A549 (cell line): Measurements from ENCODE around the gene CLEC4F. TPM values are rescaled to one million over a fixed set of nuclear protein-coding genes. Genes with fewer than 3 reads are reported as not detected.

ENCODE experiments used
- ATAC-seq, 2 experiments: fragments of 200-7000 bp in 1 of 2; fragments of >200 bp in 1 of 2; cut with Nextera tagmentation in 1 of 2; cut with Tn5 transposase in 1 of 2; 3 replicates each; pipeline versions ENCODE4 v1.8.0 to v1.9.1; 2018 to 2020; ENCODE audit warnings: mild to moderate bottlenecking in 1 of 2, moderate library complexity in 1 of 2
- CTCF ChIA-PET: fragments of 300-600 bp; sonication (Branson Sonifier 250); formaldehyde crosslinking; extraction: SDS; loops from one replicate; lab custom pipeline; 2021; ENCODE audit warnings: antibody characterized with exemption, inconsistent platforms; lab: Yijun Ruan, JAX
- POLR2A ChIA-PET: fragments of 350-600 bp; formaldehyde crosslinking; extraction: SDS; loops from one replicate; lab custom pipeline; 2021; ENCODE audit warnings: antibody characterized with exemption, inconsistent platforms; lab: Yijun Ruan, JAX
- DNase-seq, 2 experiments: peaks; one replicate each; pipeline versions ENCODE4 v3.0.0 to v3.0.0-alpha.2; 2011 to 2016; ENCODE audit warnings: low read depth in 1 of 2, low spot score in 1 of 2
- FAIRE-seq: peaks from 2 replicates; lab custom pipeline; 2011; peaks lifted over from hg19 to GRCh38; lab: Jason Lieb, UNC
- H3K27ac ChIP-seq, 2 experiments: fragments of >200 bp; sonication (Bioruptor Twin); formaldehyde crosslinking; 3 replicates each; pipeline ENCODE4 v1.5.1; 2016 to 2017
- H3K4me1 ChIP-seq: fragments of >200 bp; sonication (Bioruptor Twin); formaldehyde crosslinking; 3 replicates; pipeline ENCODE4 v1.6.1; 2016
- H3K4me2 ChIP-seq: fragments of >200 bp; sonication (Bioruptor Twin); formaldehyde crosslinking; 3 replicates; pipeline ENCODE4 v1.6.1; 2016
- H3K4me3 ChIP-seq: fragments of >200 bp; sonication (Bioruptor Twin); formaldehyde crosslinking; 3 replicates; pipeline ENCODE4 v1.5.1; 2016
- H3K9me3 ChIP-seq: fragments of >200 bp; sonication (Bioruptor Twin); formaldehyde crosslinking; 3 replicates; pipeline ENCODE4 v1.6.1; 2016
- ATOH8 ChIP-seq: fragments of 250-450 bp; sonication (Bioruptor Pico); IDR thresholded peaks from 2 replicates; pipeline ENCODE4 v1.5.0; 2020; ENCODE audit warnings: low read depth, mild to moderate bottlenecking, moderate library complexity
- BHLHE40 ChIP-seq: IDR thresholded peaks from 2 replicates; pipeline ENCODE4 v1.6.1; 2012; ENCODE audit warnings: low read depth, low read length, inconsistent platforms
- CEBPB ChIP-seq, 2 experiments: fragments of >200 bp in 1 of 2; sonication (Bioruptor Twin) in 1 of 2; formaldehyde crosslinking in 1 of 2; IDR thresholded peaks; 2 replicates each; pipeline ENCODE4 v1.6.1; 2012 to 2016
- EHMT2 ChIP-seq: fragments of 200-600 bp; sonication (generic); IDR thresholded peaks from 2 replicates; pipeline ENCODE4 v1.6.1; 2016; ENCODE audit warnings: antibody characterized with exemption, low read depth, mild to moderate bottlenecking, moderate library complexity
- FOSB ChIP-seq: fragments of 250-450 bp; sonication (Bioruptor Pico); IDR thresholded peaks from 2 replicates; pipeline ENCODE4 v1.5.0; 2020; ENCODE audit warnings: mild to moderate bottlenecking, moderate library complexity
- FOXS1 ChIP-seq: fragments of 250-450 bp; sonication (Bioruptor Pico); IDR thresholded peaks from 2 replicates; pipeline ENCODE4 v1.5.0; 2020; ENCODE audit warnings: mild to moderate bottlenecking, moderate library complexity
- HEYL ChIP-seq: fragments of 250-450 bp; sonication (Bioruptor Pico); IDR thresholded peaks from 2 replicates; pipeline ENCODE4 v1.8.0; 2021; ENCODE audit warnings: mild to moderate bottlenecking, moderate library complexity
- HOXB13 ChIP-seq: fragments of 250-450 bp; sonication (Bioruptor Pico); IDR thresholded peaks from 2 replicates; pipeline ENCODE4 v1.5.0; 2020; ENCODE audit warnings: low read depth, mild to moderate bottlenecking, moderate library complexity
- JUN ChIP-seq, 2 experiments: fragments of >200 bp; sonication (Bioruptor Twin); formaldehyde crosslinking; IDR thresholded peaks; 2 replicates in 1 of 2; 3 replicates in 1 of 2; pipeline ENCODE4 v1.6.1; 2016 to 2017
- JUNB ChIP-seq: fragments of >200 bp; sonication (Bioruptor Twin); formaldehyde crosslinking; IDR thresholded peaks from 2 replicates; pipeline ENCODE4 v1.6.1; 2016
- MYC ChIP-seq: IDR thresholded peaks from 2 replicates; pipeline ENCODE4 v1.6.1; 2012; ENCODE audit warnings: mild to moderate bottlenecking, inconsistent platforms, low read length, improper control_type of control experiment, borderline replicate concordance
- NFE2L2 ChIP-seq: fragments of 150-350 bp; conservative IDR thresholded peaks from 2 replicates; pipeline ENCODE4 v1.6.1; 2014; ENCODE audit warnings: low read length
- NR3C1 ChIP-seq: fragments of >200 bp; sonication (Bioruptor Twin); formaldehyde crosslinking; IDR thresholded peaks from 3 replicates; pipeline ENCODE4 v1.6.1; 2017
- RCOR1 ChIP-seq: fragments of 150-350 bp; IDR thresholded peaks from 2 replicates; pipeline ENCODE4 v1.6.1; 2014; ENCODE audit warnings: antibody characterized with exemption, low read length, low read depth
- RFX5 ChIP-seq: fragments of 450-650 bp; IDR thresholded peaks from 2 replicates; pipeline ENCODE4 v1.7.1; 2014; ENCODE audit warnings: antibody characterized with exemption, mild to moderate bottlenecking, moderate library complexity
- SMC3 ChIP-seq: fragments of >200 bp; sonication (Bioruptor Twin); formaldehyde crosslinking; IDR thresholded peaks from 3 replicates; pipeline ENCODE4 v1.6.1; 2018; ENCODE audit warnings: inconsistent platforms
- SREBF2 ChIP-seq: fragments of 450-650 bp; IDR thresholded peaks from 2 replicates; pipeline ENCODE4 v1.6.1; 2014; ENCODE audit warnings: mild to moderate bottlenecking, moderate library complexity
- USF2 ChIP-seq: fragments of 450-650 bp; IDR thresholded peaks from 2 replicates; pipeline ENCODE4 v1.6.1; 2014; ENCODE audit warnings: antibody characterized with exemption
- ZFP36 ChIP-seq: fragments of 450-650 bp; IDR thresholded peaks from 2 replicates; pipeline ENCODE4 v1.6.1; 2014; ENCODE audit warnings: borderline replicate concordance; ENCODE audit not compliant: partially characterized antibody
- ZSCAN20 ChIP-seq: fragments of 250-450 bp; sonication (Bioruptor Pico); IDR thresholded peaks from 2 replicates; pipeline ENCODE4 v1.8.0; 2022; ENCODE audit warnings: mild to moderate bottlenecking, moderate library complexity
- WGBS: methylation state at CpG from one replicate; pipeline ENCODE4 v1.1.6; 2017; ENCODE audit errors: missing lambda C conversion rate; 5-methylcytosine and 5-hydroxymethylcytosine counted together
- polyA plus RNA-seq, 4 experiments: library from polyadenylated mRNA; depleted of rRNA in 3 of 4; stranded (reverse); fragments of >200 nt; fragmentation: RNase III in 1 of 4; extraction: RNeasy Plus Mini Kit Qiagen cat#74134 plus additional on column Dnase treatment in 1 of 4; gene quantifications; 2 replicates in 3 of 4; 3 replicates in 1 of 4; pipeline ENCODE4 v1.2.3, GENCODE V29; 2011 to 2017
- TF ChIP-seq, protein P1 (sequence below): fragments of 200-600 bp; sonication (generic); IDR thresholded peaks from 2 replicates; pipeline ENCODE4 v1.6.1; 2016; ENCODE audit warnings: antibody characterized with exemption, mild to moderate bottlenecking, moderate library complexity
- TF ChIP-seq, protein P2 (sequence below): fragments of >200 bp; sonication (Bioruptor Twin); formaldehyde crosslinking; IDR thresholded peaks from 2 replicates; pipeline ENCODE4 v1.6.1; 2016
- TF ChIP-seq, protein P3 (sequence below): fragments of >200 bp; sonication (Bioruptor Twin); formaldehyde crosslinking; IDR thresholded peaks from 3 replicates; pipeline ENCODE4 v1.5.1; 2016

The CLEC4F gene
- polyA plus RNA-seq, 2 of the 4 experiments (the other 2 are of a cell fraction), result not detected

GRCh38 chr2:70822843-70823242 is 2.4 kb upstream of the CLEC4F start:
- H3K27ac ChIP-seq, result no peak overlapping the region
- no peak overlapping the region for H3K4me3 ChIP-seq
- no peak for ATAC-seq
- TF ChIP-seq FOSB (no peak), BHLHE40 (no peak), CEBPB (IDR thresholded peaks at IDR 0.05) (no peak), FOXS1 (CRISPR knock-in tag) (no peak), RCOR1 (no peak), JUN (IDR thresholded peaks at IDR 0.05) (no peak), MYC (no peak), JUNB (no peak), ATOH8 (no peak), HOXB13 (no peak), HEYL (no peak), SMC3 (no peak), ZSCAN20 (CRISPR knock-in tag) (no peak), SREBF2 (no peak), EHMT2 (no peak)
- TF ChIP-seq, protein P1, sequence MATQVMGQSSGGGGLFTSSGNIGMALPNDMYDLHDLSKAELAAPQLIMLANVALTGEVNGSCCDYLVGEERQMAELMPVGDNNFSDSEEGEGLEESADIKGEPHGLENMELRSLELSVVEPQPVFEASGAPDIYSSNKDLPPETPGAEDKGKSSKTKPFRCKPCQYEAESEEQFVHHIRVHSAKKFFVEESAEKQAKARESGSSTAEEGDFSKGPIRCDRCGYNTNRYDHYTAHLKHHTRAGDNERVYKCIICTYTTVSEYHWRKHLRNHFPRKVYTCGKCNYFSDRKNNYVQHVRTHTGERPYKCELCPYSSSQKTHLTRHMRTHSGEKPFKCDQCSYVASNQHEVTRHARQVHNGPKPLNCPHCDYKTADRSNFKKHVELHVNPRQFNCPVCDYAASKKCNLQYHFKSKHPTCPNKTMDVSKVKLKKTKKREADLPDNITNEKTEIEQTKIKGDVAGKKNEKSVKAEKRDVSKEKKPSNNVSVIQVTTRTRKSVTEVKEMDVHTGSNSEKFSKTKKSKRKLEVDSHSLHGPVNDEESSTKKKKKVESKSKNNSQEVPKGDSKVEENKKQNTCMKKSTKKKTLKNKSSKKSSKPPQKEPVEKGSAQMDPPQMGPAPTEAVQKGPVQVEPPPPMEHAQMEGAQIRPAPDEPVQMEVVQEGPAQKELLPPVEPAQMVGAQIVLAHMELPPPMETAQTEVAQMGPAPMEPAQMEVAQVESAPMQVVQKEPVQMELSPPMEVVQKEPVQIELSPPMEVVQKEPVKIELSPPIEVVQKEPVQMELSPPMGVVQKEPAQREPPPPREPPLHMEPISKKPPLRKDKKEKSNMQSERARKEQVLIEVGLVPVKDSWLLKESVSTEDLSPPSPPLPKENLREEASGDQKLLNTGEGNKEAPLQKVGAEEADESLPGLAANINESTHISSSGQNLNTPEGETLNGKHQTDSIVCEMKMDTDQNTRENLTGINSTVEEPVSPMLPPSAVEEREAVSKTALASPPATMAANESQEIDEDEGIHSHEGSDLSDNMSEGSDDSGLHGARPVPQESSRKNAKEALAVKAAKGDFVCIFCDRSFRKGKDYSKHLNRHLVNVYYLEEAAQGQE, result no peak
- TF ChIP-seq, protein P2, sequence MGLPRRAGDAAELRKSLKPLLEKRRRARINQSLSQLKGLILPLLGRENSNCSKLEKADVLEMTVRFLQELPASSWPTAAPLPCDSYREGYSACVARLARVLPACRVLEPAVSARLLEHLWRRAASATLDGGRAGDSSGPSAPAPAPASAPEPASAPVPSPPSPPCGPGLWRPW, result no peak
- TF ChIP-seq, all 56 proteins: peak for 0
- Histone ChIP-seq H3K4me1 (no peaks in the 10 kb centered on the region), H3K9me3 (no peaks in the 10 kb centered on the region), H3K4me2 (no peak overlapping the region)
- DNase-seq (no peak), FAIRE-seq (no peak)
- 38% methylated on average over 8 of the region's 8 CpGs for WGBS
- POLR2A ChIA-PET, result no interaction called here
- CTCF ChIA-PET, result interaction anchor here (1.0 to 1.7 kb wide), 3 partner anchors 10 to 34 kb away, joined by 3 to 10 read pairs (median 5); no protein-coding TSS in a partner anchor

- POLR2A ChIA-PET, result no interaction called here
- DNase-seq (no peak), FAIRE-seq (no peak), ATAC-seq (no peak)
- WGBS, result 36% methylated on average over 3 of the region's 3 CpGs
- Histone ChIP-seq H3K9me3 (no peaks in the 10 kb centered on the region), H3K4me2 (no peak overlapping the region), H3K27ac (no peak overlapping the region), H3K4me3 (no peak overlapping the region), H3K4me1 (no peaks in the 10 kb centered on the region)
- CTCF ChIA-PET, result interaction anchor here (0.9 kb wide), 1 partner anchor 28 kb away, joined by 4 read pairs; no protein-coding TSS in a partner anchor
- TF ChIP-seq USF2 (no peak), NFE2L2 (no peak), RFX5 (no peak), CEBPB (IDR thresholded peaks at IDR 0.05) (no peak), ZSCAN20 (CRISPR knock-in tag) (no peak), ZFP36 (no peak), NR3C1 (no peak)
- TF ChIP-seq, protein P3, sequence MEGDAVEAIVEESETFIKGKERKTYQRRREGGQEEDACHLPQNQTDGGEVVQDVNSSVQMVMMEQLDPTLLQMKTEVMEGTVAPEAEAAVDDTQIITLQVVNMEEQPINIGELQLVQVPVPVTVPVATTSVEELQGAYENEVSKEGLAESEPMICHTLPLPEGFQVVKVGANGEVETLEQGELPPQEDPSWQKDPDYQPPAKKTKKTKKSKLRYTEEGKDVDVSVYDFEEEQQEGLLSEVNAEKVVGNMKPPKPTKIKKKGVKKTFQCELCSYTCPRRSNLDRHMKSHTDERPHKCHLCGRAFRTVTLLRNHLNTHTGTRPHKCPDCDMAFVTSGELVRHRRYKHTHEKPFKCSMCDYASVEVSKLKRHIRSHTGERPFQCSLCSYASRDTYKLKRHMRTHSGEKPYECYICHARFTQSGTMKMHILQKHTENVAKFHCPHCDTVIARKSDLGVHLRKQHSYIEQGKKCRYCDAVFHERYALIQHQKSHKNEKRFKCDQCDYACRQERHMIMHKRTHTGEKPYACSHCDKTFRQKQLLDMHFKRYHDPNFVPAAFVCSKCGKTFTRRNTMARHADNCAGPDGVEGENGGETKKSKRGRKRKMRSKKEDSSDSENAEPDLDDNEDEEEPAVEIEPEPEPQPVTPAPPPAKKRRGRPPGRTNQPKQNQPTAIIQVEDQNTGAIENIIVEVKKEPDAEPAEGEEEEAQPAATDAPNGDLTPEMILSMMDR, result no peak
- TF ChIP-seq, all 56 proteins: peak for 0
Observed at GRCh38 chr2:70817284-70817954, 3.0 kb downstream of the CLEC4F start.
